K562 (cell line): ENCODE results near the gene SNRNP200. TPM values are rescaled to one million over a fixed set of nuclear protein-coding genes. Genes with fewer than 3 reads are reported as not detected.

Source experiments
- ATAC-seq: fragments of 200-7000 bp; cut with Tn5 transposase; 3 replicates; pipeline ENCODE4 v1.9.1; 2020; ENCODE audit warnings: moderate library complexity
- BruUV-seq: library from RNA; stranded (reverse); fragments of 400-500 nt; replicated peaks from 2 replicates; lab custom pipeline; 2021; lab: Mats Ljungman, UMichigan
- CTCF ChIA-PET: fragments of 300-600 bp; formaldehyde crosslinking; extraction: SDS; loops from one replicate; lab custom pipeline; 2021; ENCODE audit warnings: low intra/inter-chr PET ratio; lab: Yijun Ruan, JAX
- POLR2A ChIA-PET: fragments of 300-600, 350-650 bp; sonication (Branson Sonifier 250); formaldehyde crosslinking; extraction: SDS; loops from one replicate; lab custom pipeline; 2021; ENCODE audit warnings: antibody characterized with exemption, inconsistent platforms; lab: Yijun Ruan, JAX
- DNase-seq, 4 experiments: peaks; one replicate each; pipeline versions ENCODE4 v3.0.0 to v3.0.0-alpha.2; 2011 to 2018; ENCODE audit warnings: low spot score in 3 of 4, mixed read lengths in 3 of 4; ENCODE audit errors: extremely low read depth in 1 of 4
- FAIRE-seq: peaks from 2 replicates; lab custom pipeline; 2011; peaks lifted over from hg19 to GRCh38; lab: Jason Lieb, UNC
- H2AFZ ChIP-seq: 2 replicates; pipeline ENCODE4 v1.6.0; 2011; ENCODE audit warnings: low read depth, low read length, control low read depth, inconsistent platforms
- H3K27ac ChIP-seq: fragments of 200-600 bp; 3 replicates; pipeline ENCODE4 v1.8.0; 2011; ENCODE audit warnings: low read depth, mild to moderate bottlenecking, control low read depth, inconsistent platforms, low read length, moderate library complexity, mixed read lengths; ENCODE audit errors: extremely low read depth
- H3K27me3 ChIP-seq, 2 experiments: fragments of 300-600 bp in 1 of 2; 2 replicates in 1 of 2; 3 replicates in 1 of 2; pipeline versions ENCODE4 v1.6.0 to v1.8.0; 2011; ENCODE audit warnings: inconsistent platforms in 2 of 2, low read length in 2 of 2, mild to moderate bottlenecking in 1 of 2, mixed read lengths in 1 of 2, moderate library complexity in 1 of 2; ENCODE audit not compliant: control insufficient read depth in 2 of 2, insufficient read depth in 2 of 2
- H3K36me3 ChIP-seq: fragments of 300-600 bp; 3 replicates; pipeline ENCODE4 v1.8.0; 2011; ENCODE audit warnings: mild to moderate bottlenecking, low read length, inconsistent platforms; ENCODE audit not compliant: control insufficient read depth, insufficient read depth
- H3K4me1 ChIP-seq, 2 experiments: fragments of 200-600 bp in 1 of 2; replicated peaks in 1 of 2; 2 replicates in 1 of 2; 3 replicates in 1 of 2; pipeline versions ENCODE4 v1.5.1 to v1.8.0; 2011; ENCODE audit warnings: inconsistent platforms in 2 of 2, low read length in 2 of 2, mild to moderate bottlenecking in 1 of 2, mixed read lengths in 1 of 2, moderate library complexity in 1 of 2; ENCODE audit not compliant: control insufficient read depth in 2 of 2, insufficient read depth in 2 of 2
- H3K4me2 ChIP-seq: 2 replicates; pipeline ENCODE4 v1.6.1; 2011; ENCODE audit warnings: low read length, control low read depth, inconsistent platforms, mixed read lengths; ENCODE audit not compliant: insufficient read depth
- H3K4me3 ChIP-seq: fragments of 200-600 bp; sonication (generic), shearing (Covaris generic); 2 replicates; pipeline ENCODE4 v1.5.1; 2016; ENCODE audit warnings: control low read depth, inconsistent platforms
- H3K79me2 ChIP-seq: fragments of 200-600 bp; 3 replicates; pipeline ENCODE4 v1.8.0; 2011; ENCODE audit warnings: low read length, inconsistent platforms; ENCODE audit not compliant: control insufficient read depth, insufficient read depth
- H3K9ac ChIP-seq, 2 experiments: 2 replicates each; pipeline versions ENCODE4 v1.6.0 to v1.6.1; 2011; ENCODE audit warnings: low read depth in 2 of 2, low read length in 2 of 2, control low read depth in 1 of 2, inconsistent platforms in 1 of 2, mild to moderate bottlenecking in 1 of 2, mixed read lengths in 1 of 2; ENCODE audit not compliant: insufficient read depth in 1 of 2
- H3K9me1 ChIP-seq: one replicate; pipeline ENCODE4 v1.6.0; 2011; ENCODE audit warnings: inconsistent platforms, mild to moderate bottlenecking, low read length, moderate library complexity; ENCODE audit not compliant: control insufficient read depth, insufficient read depth
- H3K9me3 ChIP-seq: replicated peaks from 2 replicates; pipeline ENCODE4 v1.5.1; 2011; ENCODE audit warnings: low read depth, low read length, inconsistent platforms; ENCODE audit not compliant: control insufficient read depth, insufficient read depth
- H4K20me1 ChIP-seq: replicated peaks from 2 replicates; pipeline ENCODE4 v1.6.1; 2011; ENCODE audit warnings: low read length, inconsistent platforms, mixed read lengths; ENCODE audit not compliant: control insufficient read depth, insufficient read depth
- ARID1B ChIP-seq: fragments of 450-650 bp; IDR thresholded peaks from 2 replicates; pipeline ENCODE4 v1.6.1; 2016; ENCODE audit warnings: antibody characterized with exemption, mild to moderate bottlenecking, inconsistent platforms
- BHLHE40 ChIP-seq: IDR thresholded peaks from 2 replicates; pipeline ENCODE4 v1.6.1; 2011; ENCODE audit warnings: low read length, improper control_type of control experiment
- EZH2 ChIP-seq: IDR thresholded peaks from 2 replicates; pipeline ENCODE4 v1.6.1; 2012; ENCODE audit warnings: low read depth, mild to moderate bottlenecking, inconsistent platforms, low read length, borderline replicate concordance
- HMBOX1 ChIP-seq: sonication (generic); IDR thresholded peaks from 2 replicates; pipeline ENCODE4 v1.6.1; 2016
- HMG20A ChIP-seq: fragments of 450-650 bp; formaldehyde crosslinking; conservative IDR thresholded peaks from 2 replicates; pipeline ENCODE4 v1.4.0; 2020; ENCODE audit warnings: mild to moderate bottlenecking, mixed read lengths
- HMGN3 ChIP-seq: IDR thresholded peaks from 2 replicates; pipeline ENCODE4 v1.6.1; 2011; ENCODE audit warnings: borderline replicate concordance, low read depth, mild to moderate bottlenecking, mixed read lengths, low read length; ENCODE audit not compliant: insufficient read length; ENCODE audit errors: extremely low read depth
- MECOM ChIP-seq: fragments of 250-450 bp; sonication (Bioruptor Pico); IDR thresholded peaks from 2 replicates; pipeline ENCODE4 v1.8.0; 2022; ENCODE audit warnings: inconsistent platforms
- SOX6 ChIP-seq: fragments of 450-650 bp; IDR thresholded peaks from 2 replicates; pipeline ENCODE4 v1.6.1; 2014; ENCODE audit warnings: mild to moderate bottlenecking
- ZNF668 ChIP-seq: fragments of 250-450 bp; sonication (Bioruptor Pico); IDR thresholded peaks from 2 replicates; pipeline ENCODE4 v1.8.0; 2022; ENCODE audit warnings: mild to moderate bottlenecking, inconsistent platforms
- ZNF695 ChIP-seq: fragments of 450-650 bp; formaldehyde crosslinking; IDR thresholded peaks from 2 replicates; pipeline ENCODE4 v1.4.0; 2020; ENCODE audit warnings: mild to moderate bottlenecking, moderate library complexity
- WGBS: fragments of 100-300 bp; shearing (Covaris generic); methylation state at CpG from one replicate; pipeline ENCODE4 v1.1.6; 2016; ENCODE audit warnings: low coverage, mixed read lengths; ENCODE audit not compliant: insufficient coverage; ENCODE audit errors: missing lambda C conversion rate; 5-methylcytosine and 5-hydroxymethylcytosine counted together
- in situ Hi-C: fragments of 300-500 bp; cut with MboI; formaldehyde crosslinking; loops from 4 replicates; pipeline ENCODE4 v1.15.0; 2018; ENCODE audit warnings: inconsistent platforms, mixed read lengths
- intact Hi-C: fragments of 100-400 bp; cut with micrococcal nuclease; formaldehyde crosslinking; loops from 2 replicates; pipeline ENCODE4 v1.14.2; 2022
- polyA plus RNA-seq, 8 experiments: library from polyadenylated mRNA; depleted of rRNA in 4 of 8; stranded (reverse) in 5 of 8; unstranded in 3 of 8; fragments of >200 nt; fragmentation: Nextera tagmentation in 2 of 8; fragmentation: Illumina TruSeq in 1 of 8; extraction: Ambion mirVana in 2 of 8; extraction: Trizol in 1 of 8; gene quantifications; 2 replicates each; pipeline versions ENCODE4 v1.2.1 to v1.2.3, GENCODE V29; 2011 to 2014; ENCODE audit warnings: inconsistent platforms in 1 of 8, missing spikeins in 1 of 8
- total RNA-seq, 7 experiments: library from RNA; depleted of rRNA in 6 of 7; stranded (reverse); fragments of >200 nt in 6 of 7; fragmentation: Illumina TruSeq in 2 of 7; extraction: Trizol in 2 of 7; gene quantifications; 2 replicates each; pipeline versions ENCODE4 v1.2.1 to v1.2.3, GENCODE V29; 2011 to 2021; ENCODE audit warnings: low replicate concordance in 1 of 7
- TF ChIP-seq, protein P1 (sequence below): fragments of 250-450 bp; sonication (Bioruptor Pico); IDR thresholded peaks from 2 replicates; pipeline ENCODE4 v1.8.0; 2022; ENCODE audit warnings: inconsistent platforms
- TF ChIP-seq, protein P2 (sequence below), 3 experiments: fragments of 200-800 bp in 1 of 3; fragments of 250-450 bp in 1 of 3; fragments of 450-650 bp in 1 of 3; sonication (Bioruptor Pico) in 1 of 3; sonication (Bioruptor generic) in 1 of 3; formaldehyde crosslinking in 1 of 3; IDR thresholded peaks; 2 replicates each; pipeline versions ENCODE4 v1.6.1 to v1.8.0; 2016 to 2022; ENCODE audit warnings: mild to moderate bottlenecking in 2 of 3, missing genetic modification characterization in 2 of 3, missing compliant biosample characterization in 1 of 3, moderate library complexity in 1 of 3

Gene SNRNP200
- total and polyA plus RNA-seq, 9 of the 15 experiments (the other 6 are each of a cell fraction or from before 2014, with no cell fraction given), result 76.1 to 231 (median 155) TPM

- TF ChIP-seq BHLHE40, result no peak
- no peak for TF ChIP-seq EZH2
- no peak for TF ChIP-seq ZNF695 (CRISPR knock-in tag)
- TF ChIP-seq, protein P1, sequence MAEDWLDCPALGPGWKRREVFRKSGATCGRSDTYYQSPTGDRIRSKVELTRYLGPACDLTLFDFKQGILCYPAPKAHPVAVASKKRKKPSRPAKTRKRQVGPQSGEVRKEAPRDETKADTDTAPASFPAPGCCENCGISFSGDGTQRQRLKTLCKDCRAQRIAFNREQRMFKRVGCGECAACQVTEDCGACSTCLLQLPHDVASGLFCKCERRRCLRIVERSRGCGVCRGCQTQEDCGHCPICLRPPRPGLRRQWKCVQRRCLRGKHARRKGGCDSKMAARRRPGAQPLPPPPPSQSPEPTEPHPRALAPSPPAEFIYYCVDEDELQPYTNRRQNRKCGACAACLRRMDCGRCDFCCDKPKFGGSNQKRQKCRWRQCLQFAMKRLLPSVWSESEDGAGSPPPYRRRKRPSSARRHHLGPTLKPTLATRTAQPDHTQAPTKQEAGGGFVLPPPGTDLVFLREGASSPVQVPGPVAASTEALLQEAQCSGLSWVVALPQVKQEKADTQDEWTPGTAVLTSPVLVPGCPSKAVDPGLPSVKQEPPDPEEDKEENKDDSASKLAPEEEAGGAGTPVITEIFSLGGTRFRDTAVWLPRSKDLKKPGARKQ (CRISPR knock-in tag), result no peak
These were observed 36.3 kb upstream of the SNRNP200 start (continued) for GRCh38 chr2:96341641-96342040.

DNA sequence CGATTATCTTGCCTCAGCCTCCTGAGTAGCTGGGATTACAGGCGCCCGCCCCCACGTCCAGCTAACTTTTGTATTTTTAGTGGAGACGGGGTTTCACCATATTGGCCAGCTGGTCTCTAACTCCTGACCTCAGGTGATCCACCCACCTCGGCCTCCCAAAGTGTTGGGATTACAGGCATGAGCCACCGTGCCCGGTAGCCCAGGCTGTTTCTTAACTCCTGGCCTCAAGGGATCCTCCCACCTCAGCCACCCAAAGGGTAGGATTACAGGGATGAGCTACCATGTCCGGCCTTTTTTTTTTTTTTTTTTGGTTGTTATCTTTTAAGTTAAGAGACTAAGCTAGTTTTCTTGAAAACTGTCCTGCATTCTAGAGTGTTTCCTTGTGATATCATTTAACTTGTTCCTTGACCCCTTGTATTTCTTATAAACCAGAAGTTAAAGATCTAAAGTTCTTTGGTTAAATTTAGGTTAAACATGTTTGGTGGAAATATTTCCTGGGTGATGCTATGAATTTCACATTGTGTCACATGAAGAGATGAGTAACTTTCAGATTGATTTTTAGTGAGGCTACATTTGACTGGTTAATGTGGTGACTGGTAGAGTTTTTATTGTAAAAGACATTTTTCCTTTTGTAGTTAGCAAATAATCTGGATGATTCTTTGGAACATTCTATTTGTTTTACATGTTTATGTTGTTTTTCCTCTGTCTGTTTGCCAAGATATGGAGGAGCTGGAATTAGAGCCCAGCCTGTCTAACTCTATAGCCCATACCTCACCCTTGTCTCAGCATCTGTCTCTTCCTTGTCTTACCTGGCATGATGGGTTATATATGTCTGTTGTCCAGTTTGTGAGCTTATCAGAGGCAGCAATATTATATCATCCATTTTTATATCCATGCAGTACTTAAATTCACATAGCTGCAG lies 35.4 kb upstream of the SNRNP200 start:
- H2AFZ ChIP-seq, result no peak overlapping the region
- WGBS, result 34% methylated on average over 9 of the region's 9 CpGs
- POLR2A ChIA-PET, result interaction anchor here (0.6 to 1.2 kb wide), 5 partner anchors 9 to 63 kb away, joined by 3 to 4 read pairs (median 3); no protein-coding TSS in a partner anchor
- no TSS peak for BruUV-seq
- H3K4me2 ChIP-seq, result no peak overlapping the region
- in situ Hi-C loops (no loop called here), intact Hi-C loops (no loop called here)
- H3K9me1 ChIP-seq, result no peaks in the 10 kb centered on the region
- no peak overlapping the region for H3K27ac ChIP-seq
- H3K36me3 ChIP-seq, result peaks cover 66% of the 10 kb centered on the region
- H3K27me3 ChIP-seq, result no peaks in the 10 kb centered on the region
- H3K79me2 ChIP-seq, result peaks cover 70% of the 10 kb centered on the region
- H3K4me1 ChIP-seq, result peaks cover 13 to 34% of the 10 kb centered on the region in 2 experiments
- no peak for ATAC-seq
- H4K20me1 ChIP-seq, result peaks cover 5% of the 10 kb centered on the region
- no peaks in the 10 kb centered on the region for H3K9me3 ChIP-seq
- no peak overlapping the region for H3K4me3 ChIP-seq
- CTCF ChIA-PET, result no interaction called here
- FAIRE-seq, result no peak
- 0 out of 4 replicates have a peak overlapping the region, but pooled peaks of 1 of the 2 experiments have one; percentile 17 for H3K9ac ChIP-seq
- peak in 1 of 4 experiments; percentile 44 for DNase-seq
- no peak for TF ChIP-seq ZNF668
- TF ChIP-seq HMBOX1, result peak; percentile 61
- no peak for TF ChIP-seq HMGN3
- TF ChIP-seq MECOM (CRISPR knock-in tag), result no peak
- no peak for TF ChIP-seq SOX6
- no peak for TF ChIP-seq HMG20A (CRISPR knock-in tag)
- 0 out of 2 replicates have a peak, but pooled peaks have one; percentile 25 for TF ChIP-seq ARID1B
- TF ChIP-seq, protein P2, sequence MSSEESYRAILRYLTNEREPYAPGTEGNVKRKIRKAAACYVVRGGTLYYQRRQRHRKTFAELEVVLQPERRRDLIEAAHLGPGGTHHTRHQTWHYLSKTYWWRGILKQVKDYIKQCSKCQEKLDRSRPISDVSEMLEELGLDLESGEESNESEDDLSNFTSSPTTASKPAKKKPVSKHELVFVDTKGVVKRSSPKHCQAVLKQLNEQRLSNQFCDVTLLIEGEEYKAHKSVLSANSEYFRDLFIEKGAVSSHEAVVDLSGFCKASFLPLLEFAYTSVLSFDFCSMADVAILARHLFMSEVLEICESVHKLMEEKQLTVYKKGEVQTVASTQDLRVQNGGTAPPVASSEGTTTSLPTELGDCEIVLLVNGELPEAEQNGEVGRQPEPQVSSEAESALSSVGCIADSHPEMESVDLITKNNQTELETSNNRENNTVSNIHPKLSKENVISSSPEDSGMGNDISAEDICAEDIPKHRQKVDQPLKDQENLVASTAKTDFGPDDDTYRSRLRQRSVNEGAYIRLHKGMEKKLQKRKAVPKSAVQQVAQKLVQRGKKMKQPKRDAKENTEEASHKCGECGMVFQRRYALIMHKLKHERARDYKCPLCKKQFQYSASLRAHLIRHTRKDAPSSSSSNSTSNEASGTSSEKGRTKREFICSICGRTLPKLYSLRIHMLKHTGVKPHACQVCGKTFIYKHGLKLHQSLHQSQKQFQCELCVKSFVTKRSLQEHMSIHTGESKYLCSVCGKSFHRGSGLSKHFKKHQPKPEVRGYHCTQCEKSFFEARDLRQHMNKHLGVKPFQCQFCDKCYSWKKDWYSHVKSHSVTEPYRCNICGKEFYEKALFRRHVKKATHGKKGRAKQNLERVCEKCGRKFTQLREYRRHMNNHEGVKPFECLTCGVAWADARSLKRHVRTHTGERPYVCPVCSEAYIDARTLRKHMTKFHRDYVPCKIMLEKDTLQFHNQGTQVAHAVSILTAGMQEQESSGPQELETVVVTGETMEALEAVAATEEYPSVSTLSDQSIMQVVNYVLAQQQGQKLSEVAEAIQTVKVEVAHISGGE (CRISPR knock-in tag; IDR thresholded peaks at IDR 0.05), result no peak
